HG03135 (cell line): ENCODE results near the gene KCTD17.

ENCODE experiments used
- ATAC-seq: cut with Tn5 transposase; IDR thresholded peaks from one replicate; pipeline ENCODE4 v1.9.1; 2021; ENCODE audit warnings: mild to moderate bottlenecking, moderate library complexity; ENCODE audit not compliant: unreplicated experiment

The KCTD17 gene

GRCh38 chr22:37036655-37037377 lies 14.7 kb upstream of the KCTD17 start:
- no peak for ATAC-seq

GRCh38 chr22:37037669-37038068 lies 13.9 kb upstream of the KCTD17 start:
- ATAC-seq = no peak

DNA sequence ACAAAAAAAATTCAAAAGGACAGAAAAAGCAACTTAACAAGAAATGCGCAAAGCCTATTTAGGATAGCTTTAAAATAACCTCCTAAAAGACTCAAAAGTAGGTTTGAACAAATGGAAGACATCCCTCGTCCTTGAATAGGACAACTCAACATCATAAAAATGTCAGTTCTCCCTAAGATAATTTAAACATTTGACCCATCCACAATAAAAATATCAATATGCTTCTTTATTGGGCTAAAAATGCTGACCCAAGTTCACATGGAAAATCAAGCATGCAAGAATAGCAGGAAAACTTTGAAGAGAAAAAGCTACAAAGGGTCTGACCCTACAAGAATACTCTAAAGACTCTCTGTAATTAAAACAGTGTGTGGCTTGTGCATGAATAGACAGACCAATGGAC lies 12.1 kb upstream of the KCTD17 start:
- no peak for ATAC-seq

DNA sequence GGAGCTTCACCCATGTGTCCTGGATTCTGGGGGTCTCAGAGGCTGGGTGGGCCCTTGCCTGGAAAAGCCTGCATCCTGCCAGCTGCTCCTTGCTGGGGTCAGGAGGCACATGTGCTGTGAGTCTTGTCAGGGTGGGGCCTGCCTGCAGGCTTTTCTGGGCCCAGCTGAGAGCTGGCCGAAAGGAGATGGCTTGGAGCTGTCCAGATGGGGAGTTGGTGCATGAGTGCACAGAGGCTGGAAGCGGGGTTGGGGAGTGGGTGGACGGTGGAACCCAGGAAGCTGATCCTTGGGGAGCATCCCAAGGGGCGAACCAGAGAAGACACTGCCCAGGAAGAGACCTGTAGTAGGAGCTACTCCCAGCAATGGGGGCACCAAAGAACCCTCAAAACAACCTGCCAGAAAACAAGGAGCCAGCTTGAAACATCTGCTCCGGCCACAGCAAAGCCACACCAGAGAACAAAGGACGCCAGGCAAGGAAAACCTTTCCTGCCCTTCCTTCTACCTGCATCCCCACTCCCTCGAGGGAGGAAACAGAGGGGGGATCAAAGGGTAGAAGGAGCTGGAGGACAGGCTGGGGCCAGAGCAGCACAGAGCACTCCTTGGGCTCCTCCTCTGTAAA lies 8.2 kb upstream of the KCTD17 start:
- no peak for ATAC-seq

GRCh38 chr22:37043828-37044538 lies 7.6 kb upstream of the KCTD17 start:
- no peak for ATAC-seq

- ATAC-seq = no peak
These were observed 6.6 kb upstream of the KCTD17 start for GRCh38 chr22:37044634-37045625.

GRCh38 chr22:37045958-37046357 lies 5.6 kb upstream of the KCTD17 start:
- no peak for ATAC-seq

- ATAC-seq = no peak
These were observed 5.0 kb upstream of the KCTD17 start for GRCh38 chr22:37046589-37046988.

DNA sequence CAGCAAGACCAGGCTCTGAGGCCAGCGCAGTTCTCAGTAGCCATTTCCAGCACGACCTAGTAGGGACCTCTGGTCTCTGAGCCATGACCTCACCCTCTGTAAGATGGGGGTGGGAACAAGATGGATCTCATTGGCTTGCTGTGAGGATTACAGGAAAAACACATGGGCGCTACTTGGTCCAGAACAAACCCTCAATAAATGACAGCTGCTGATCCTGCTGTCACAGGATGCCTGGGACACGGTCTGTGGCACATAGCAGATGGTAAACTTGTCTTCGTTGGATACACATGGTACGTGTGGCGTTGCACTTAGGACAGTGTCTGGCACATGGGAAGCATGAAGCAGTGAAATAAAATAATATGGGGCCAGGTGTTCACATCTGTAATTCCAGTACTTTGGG lies 4.5 kb upstream of the KCTD17 start:
- ATAC-seq = no peak

DNA sequence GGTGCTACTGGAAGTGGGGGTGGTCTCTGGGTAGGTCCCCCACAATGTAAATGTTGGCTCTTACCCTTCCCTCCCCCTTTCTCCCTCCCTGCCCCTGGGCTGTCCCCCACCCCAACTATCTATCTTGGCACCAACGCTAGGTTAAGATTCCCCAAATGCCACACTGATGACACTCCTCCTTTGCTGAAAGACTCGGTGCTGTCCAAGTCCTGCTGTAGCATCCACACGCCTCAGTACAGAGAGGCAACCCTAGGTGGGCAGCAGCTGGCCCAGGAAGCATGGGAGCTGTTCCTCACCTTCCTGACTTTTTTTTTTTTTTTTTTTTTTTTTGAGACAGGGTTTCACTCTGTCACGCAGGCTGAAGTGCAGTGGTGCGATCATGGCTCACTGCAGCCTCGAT lies 3.4 kb upstream of the KCTD17 start:
- no peak for ATAC-seq

DNA sequence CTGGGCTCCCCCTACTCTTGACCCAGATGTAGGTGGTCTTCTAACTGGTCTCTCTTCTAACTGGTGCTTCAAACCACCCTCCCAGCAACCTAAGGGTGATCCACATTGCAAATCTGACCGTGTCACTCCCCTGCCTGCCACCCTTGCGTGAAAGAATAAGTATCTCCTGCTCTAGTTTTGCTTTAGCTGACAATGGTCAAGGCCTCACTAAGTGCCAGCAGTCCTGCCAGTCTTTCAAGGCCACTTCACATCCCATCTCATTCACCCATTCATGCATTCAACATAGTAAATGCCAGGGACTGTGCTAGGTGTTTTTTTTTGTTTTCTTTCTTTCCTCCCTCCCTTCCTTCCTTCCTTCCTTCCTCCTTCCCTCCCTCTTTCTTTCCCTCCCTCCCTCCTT lies 2.3 kb upstream of the KCTD17 start:
- no peak for ATAC-seq

DNA sequence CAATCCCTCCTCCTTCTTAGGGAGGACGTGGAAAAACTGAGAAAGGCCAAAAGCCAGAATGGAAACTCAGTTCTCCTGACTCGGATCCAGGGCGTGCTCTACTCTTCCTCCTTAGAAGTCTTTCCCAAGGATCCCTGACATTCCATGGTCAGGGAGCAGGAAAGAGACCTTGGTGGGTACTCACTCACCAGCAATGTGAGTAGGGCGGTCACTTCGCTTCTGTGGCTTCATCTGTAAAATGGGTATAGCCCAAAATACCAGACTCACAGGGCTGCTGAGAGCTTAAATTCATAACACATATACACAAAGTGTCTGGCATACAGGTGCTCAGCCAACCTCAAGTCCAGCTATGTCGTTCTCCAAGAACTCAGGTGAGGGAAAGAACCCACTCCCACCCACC lies 629 bp upstream of the KCTD17 start:
- no peak for ATAC-seq

GRCh38 chr22:37052386-37053309 lies 1.1 kb downstream of the KCTD17 start:
- no peak for ATAC-seq

DNA sequence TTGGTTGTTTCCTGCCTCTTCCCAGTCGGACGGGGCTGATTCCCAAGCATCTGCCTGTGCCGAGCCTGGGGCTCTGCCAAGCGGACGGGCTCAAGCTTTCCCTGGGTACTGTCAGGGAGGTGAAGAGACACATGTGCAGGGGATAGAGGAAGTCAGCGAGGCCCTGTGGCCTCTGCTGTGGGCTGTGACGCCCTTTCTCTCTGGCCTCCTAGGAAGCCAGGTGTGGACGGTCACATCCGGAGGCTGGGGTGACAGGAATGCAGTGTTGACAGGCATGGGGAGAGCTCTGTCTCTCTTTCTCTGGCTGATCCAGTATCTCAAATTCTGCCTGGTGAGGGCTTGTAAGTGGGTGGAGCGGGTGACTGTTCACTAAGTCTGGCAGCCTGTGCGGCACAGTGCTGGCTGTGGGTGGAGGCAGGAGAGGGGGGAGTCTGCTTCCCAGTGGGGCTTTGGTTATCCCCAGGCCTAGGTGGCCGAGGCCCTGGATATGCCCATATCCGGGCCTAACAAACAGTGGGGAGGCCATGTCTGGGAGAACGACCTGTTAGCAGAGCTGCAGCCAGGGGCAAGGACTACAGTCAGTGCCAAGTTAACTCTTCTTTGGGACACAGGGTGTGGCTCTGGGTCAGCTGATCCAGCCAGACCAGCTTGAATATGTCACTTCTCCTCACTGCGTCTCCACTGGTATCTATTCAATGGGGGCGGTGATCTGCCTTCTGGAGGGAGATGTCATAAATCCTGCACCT lies 1.9 kb downstream of the KCTD17 start:
- no peak for ATAC-seq

DNA sequence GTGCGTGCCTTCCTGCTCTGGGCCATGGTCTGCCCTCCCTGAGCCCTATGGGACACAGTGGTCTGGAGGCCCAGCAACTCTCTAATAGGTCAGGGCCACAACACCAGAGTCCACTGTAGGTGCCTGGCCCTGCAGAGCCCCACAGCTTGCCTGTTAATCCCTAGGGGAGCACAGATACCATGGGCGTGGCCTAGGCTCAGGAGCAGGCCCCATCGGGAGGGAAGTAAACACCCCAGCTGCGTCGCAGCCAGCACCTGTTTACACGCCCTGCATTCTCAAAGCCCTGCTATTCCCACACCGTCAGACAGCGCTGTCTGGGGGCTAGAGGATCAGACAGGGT lies 2.5 kb downstream of the KCTD17 start:
- ATAC-seq = no peak

- no peak for ATAC-seq
These were observed 3.2 kb downstream of the KCTD17 start for GRCh38 chr22:37054600-37055365.

DNA sequence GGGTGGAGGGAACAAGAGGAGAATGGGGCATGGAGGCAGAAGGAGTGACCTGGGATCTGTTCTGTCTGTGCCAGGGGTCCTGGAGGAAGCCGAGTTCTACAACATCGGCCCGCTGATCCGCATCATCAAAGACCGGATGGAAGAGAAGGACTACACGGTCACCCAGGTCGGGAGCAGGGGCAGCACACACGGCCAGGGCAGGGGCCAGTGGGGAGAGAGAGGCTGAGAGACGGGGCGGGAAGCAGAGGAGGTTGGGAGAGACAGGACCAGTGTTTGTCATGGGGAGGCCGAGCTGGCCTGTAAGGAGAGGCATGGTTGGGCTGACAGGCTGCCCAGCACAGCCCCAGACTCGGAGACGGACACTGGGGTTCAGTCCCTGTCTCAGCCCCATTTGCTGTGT lies 4.7 kb downstream of the KCTD17 start:
- ATAC-seq = no peak

- no peak for ATAC-seq
These were observed 5.7 kb downstream of the KCTD17 start for GRCh38 chr22:37057226-37057625.
